Nephron progenitor cell (in vitro differentiated cells): ENCODE measurements around the gene SIK3.
A peak's percentile ranks its signal among the peaks of the same experiment; 100 is the strongest.

Experiments used
- DNase-seq: peaks from one replicate; pipeline ENCODE4 v3.0.0; 2021
- H3K27ac Mint-ChIP-seq: 2 replicates; pipeline ENCODE4 v1.8.0; 2021; ENCODE audit warnings: mild to moderate bottlenecking, moderate library complexity, mixed read lengths
- H3K27me3 Mint-ChIP-seq: 2 replicates; pipeline ENCODE4 v1.8.0; 2021; ENCODE audit warnings: mild to moderate bottlenecking, low read depth, mixed read lengths; ENCODE audit not compliant: poor library complexity
- H3K36me3 Mint-ChIP-seq: 2 replicates; pipeline ENCODE4 v1.8.0; 2021; ENCODE audit warnings: low read depth, mixed read lengths
- H3K4me1 Mint-ChIP-seq: 2 replicates; pipeline ENCODE4 v1.8.0; 2021; ENCODE audit warnings: mixed read lengths
- H3K4me3 Mint-ChIP-seq: 2 replicates; pipeline ENCODE4 v1.8.0; 2021; ENCODE audit warnings: mild to moderate bottlenecking, moderate library complexity, mixed read lengths
- H3K9me3 Mint-ChIP-seq: 2 replicates; pipeline ENCODE4 v1.8.0; 2021; ENCODE audit warnings: mild to moderate bottlenecking, moderate library complexity, mixed read lengths
- TF ChIP-seq, protein P1 (sequence below): fragments of 200-600 bp; sonication (generic); IDR thresholded peaks from 2 replicates; pipeline ENCODE4 v1.5.0; 2021; ENCODE audit warnings: antibody characterized with exemption

SIK3 gene

DNA sequence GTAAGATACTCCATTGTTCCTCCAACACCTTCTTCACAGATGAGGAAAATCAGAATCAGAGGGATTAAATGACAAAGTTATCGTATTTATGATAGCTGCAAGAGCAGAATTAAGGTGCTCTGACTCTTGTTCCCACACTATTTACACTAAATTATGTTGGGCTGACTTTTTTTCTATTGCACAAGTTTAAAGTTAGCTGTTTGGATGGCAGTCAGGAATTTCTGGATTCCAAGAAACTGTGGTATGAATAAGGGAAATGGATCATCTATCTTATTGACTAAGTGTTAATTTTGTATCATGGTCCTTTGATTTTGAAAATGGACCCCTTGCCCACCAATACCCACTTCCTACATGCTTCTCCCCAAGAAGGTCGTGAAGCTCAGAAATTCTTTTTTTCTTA, 240.9 kb downstream of the SIK3 start:
- Mint-ChIP-seq H3K27ac (no peak overlapping the region), H3K36me3 (peaks cover 80% of the 10 kb centered on the region), H3K9me3 (no peaks in the 10 kb centered on the region), H3K4me1 (peaks cover 15% of the 10 kb centered on the region), H3K4me3 (no peak overlapping the region), H3K27me3 (no peaks in the 10 kb centered on the region)
- no peak for DNase-seq
- TF ChIP-seq, protein P1, sequence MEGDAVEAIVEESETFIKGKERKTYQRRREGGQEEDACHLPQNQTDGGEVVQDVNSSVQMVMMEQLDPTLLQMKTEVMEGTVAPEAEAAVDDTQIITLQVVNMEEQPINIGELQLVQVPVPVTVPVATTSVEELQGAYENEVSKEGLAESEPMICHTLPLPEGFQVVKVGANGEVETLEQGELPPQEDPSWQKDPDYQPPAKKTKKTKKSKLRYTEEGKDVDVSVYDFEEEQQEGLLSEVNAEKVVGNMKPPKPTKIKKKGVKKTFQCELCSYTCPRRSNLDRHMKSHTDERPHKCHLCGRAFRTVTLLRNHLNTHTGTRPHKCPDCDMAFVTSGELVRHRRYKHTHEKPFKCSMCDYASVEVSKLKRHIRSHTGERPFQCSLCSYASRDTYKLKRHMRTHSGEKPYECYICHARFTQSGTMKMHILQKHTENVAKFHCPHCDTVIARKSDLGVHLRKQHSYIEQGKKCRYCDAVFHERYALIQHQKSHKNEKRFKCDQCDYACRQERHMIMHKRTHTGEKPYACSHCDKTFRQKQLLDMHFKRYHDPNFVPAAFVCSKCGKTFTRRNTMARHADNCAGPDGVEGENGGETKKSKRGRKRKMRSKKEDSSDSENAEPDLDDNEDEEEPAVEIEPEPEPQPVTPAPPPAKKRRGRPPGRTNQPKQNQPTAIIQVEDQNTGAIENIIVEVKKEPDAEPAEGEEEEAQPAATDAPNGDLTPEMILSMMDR = no peak

DNA sequence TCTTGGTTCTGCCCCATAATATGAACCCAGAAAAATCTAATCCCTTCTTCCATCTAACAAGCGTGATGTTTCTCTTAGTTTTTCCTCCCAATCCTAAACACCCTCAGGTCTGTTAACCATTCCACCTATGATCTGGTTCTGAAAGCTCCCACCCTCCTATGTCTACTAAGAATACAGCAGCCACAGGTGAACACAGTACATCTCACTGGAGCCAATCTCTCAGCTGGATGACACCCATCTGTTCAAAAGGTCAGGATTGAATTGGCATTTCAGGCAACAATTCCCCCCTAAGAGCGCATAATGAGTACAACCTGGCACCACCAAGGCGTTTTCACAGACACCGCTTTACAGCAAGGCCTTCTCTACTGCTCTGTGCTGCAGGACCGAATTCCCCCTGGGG, 241.8 kb downstream of the SIK3 start:
- DNase-seq = no peak
- Mint-ChIP-seq H3K36me3 (peaks cover 75% of the 10 kb centered on the region), H3K9me3 (no peaks in the 10 kb centered on the region), H3K27me3 (no peaks in the 10 kb centered on the region), H3K27ac (peak overlapping the region; percentile 16), H3K4me1 (peaks cover 21% of the 10 kb centered on the region), H3K4me3 (no peak overlapping the region)
- TF ChIP-seq, protein P1 = no peak

DNA sequence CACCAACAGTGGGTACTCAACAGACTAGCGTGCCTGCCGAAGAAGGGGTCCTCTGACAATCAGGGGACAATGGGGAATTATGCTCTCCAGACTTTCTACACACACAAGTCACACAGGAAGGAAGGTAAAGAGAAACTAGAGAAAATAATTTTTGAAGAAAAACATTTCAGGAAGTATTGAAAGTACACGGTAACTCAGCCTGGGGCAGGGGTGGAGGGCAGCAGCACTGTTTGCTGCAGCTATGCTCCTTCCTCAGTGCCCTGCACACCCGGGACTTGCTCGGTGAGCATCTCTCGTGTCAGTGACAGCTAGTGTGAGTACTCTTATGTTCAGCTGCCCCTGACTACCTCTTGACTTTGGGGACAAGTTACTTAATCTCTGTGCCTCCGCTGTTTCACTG, 242.8 kb downstream of the SIK3 start:
- Mint-ChIP-seq H3K27me3 (no peaks in the 10 kb centered on the region), H3K4me3 (no peak overlapping the region), H3K36me3 (peaks cover 70% of the 10 kb centered on the region), H3K27ac (no peak overlapping the region), H3K4me1 (peaks cover 22% of the 10 kb centered on the region), H3K9me3 (no peaks in the 10 kb centered on the region)
- DNase-seq = no peak
- TF ChIP-seq, protein P1 = no peak

DNA sequence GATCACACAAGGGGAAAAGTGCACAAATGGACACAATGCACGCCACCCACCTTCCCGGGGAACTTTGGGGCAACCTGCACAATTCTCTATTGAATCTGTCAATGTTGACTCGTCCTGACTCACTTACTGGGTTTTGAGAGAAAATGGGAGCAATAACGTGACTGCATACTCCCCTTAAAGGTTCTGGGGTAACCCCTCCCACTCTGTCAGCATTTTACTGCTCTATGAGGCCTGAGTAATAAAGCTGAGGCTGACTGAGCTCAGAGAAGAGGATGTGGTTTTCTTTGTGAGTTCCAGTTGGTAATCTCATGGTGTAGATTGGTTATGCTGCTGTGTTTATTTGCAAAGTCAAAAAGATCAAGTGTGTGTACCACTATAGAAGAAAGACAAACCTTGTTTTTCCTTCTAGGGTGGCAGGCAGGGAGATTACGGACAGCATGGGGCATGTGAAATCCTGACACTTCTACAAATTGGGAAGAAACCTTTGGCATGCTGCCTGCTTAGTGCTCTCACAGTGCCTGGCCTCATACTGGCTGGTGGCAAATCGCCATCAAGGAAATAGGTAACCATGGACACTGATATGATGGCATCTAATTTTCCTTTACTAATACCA, 244.7 kb downstream of the SIK3 start:
- no peak for DNase-seq
- Mint-ChIP-seq H3K27ac (peak overlapping the region; percentile 73), H3K27me3 (no peaks in the 10 kb centered on the region), H3K36me3 (peaks cover 70% of the 10 kb centered on the region), H3K4me3 (no peak overlapping the region), H3K9me3 (no peaks in the 10 kb centered on the region), H3K4me1 (peaks cover 33% of the 10 kb centered on the region)
- TF ChIP-seq, protein P1 = no peak

DNA sequence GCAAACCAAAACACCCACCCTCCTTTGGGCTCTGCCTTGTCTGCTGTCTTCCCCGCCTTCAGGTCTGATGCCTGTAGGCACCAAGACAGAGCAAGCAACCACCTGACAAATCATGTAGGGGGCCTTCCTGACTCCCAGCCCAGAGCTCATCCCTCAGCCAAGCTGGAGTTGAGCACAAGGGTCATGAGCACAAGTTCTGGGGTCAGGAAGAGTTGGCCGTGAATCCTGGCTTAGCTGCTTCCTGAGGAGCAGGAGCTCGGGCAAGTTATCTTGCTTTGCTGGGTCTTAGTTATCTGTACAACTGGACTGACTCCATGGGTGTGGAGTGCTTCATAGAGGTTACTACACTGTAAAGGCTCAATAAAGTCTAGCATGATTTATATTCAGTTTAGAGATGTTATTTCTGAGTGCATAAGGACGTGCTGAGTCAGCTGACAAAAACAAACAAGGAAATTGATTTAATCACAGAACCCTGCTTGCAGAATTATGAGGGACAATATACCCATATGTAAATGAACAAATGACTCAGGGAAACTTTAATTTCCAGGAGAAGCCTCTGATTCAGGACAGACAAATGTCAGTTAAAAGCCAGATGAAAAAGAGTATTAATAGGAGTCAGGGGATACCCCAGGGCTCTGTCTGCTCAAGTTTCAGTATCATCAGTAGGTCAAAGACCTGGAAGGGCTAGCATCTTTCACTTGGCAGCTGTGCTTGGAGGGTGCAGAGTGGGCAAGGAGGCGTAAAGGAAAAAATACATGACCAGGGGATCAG, 245.8 kb downstream of the SIK3 start:
- Mint-ChIP-seq H3K4me1 (peaks cover 33% of the 10 kb centered on the region), H3K4me3 (no peak overlapping the region), H3K27me3 (no peaks in the 10 kb centered on the region), H3K9me3 (no peaks in the 10 kb centered on the region), H3K36me3 (peaks cover 64% of the 10 kb centered on the region), H3K27ac (peak overlapping the region; percentile 73)
- TF ChIP-seq, protein P1 = no peak
- no peak for DNase-seq

DNA sequence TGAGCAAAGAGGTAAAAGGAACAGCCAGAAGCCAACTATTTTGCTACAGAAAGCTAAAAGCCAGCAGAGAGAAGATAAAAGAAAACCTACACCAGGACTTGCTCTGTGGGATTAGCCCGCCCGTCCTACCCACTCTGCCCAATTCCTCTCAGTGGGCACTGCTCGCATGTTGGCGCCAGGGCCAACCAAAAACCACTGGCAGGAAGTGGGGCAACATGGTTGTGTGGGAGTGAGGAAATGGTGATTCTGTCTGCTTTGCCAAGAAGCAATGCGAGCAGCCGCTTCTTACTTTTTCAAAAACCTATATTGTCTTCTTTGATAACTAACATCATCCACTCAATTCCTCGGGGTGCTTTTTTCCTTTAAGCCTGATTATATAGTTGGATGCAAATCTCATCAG, 246.6 kb downstream of the SIK3 start:
- peaks cover 33% of the 10 kb centered on the region for H3K4me1 Mint-ChIP-seq
- TF ChIP-seq, protein P1 = no peak
- H3K4me3 Mint-ChIP-seq = no peak overlapping the region
- no peaks in the 10 kb centered on the region for H3K27me3 Mint-ChIP-seq
- H3K27ac Mint-ChIP-seq = no peak overlapping the region
- no peak for DNase-seq
- H3K9me3 Mint-ChIP-seq = no peaks in the 10 kb centered on the region
- H3K36me3 Mint-ChIP-seq = peaks cover 65% of the 10 kb centered on the region
